HepG2 (cell line): Measurements from ENCODE around the gene JAGN1. TPM values are rescaled to one million over a fixed set of nuclear protein-coding genes. Genes with fewer than 3 reads are reported as not detected.

Source experiments
- ATAC-seq: fragments of 200-7000 bp; cut with Tn5 transposase; 3 replicates; pipeline ENCODE4 v1.9.1; 2020; ENCODE audit warnings: mild to moderate bottlenecking, moderate library complexity
- BruUV-seq: library from RNA; stranded (reverse); fragments of 400-500 nt; replicated peaks from 2 replicates; lab custom pipeline; 2021; lab: Mats Ljungman, UMichigan
- CTCF ChIA-PET: fragments of 300-600 bp; formaldehyde crosslinking; extraction: SDS; loops from one replicate; lab custom pipeline; 2021; ENCODE audit warnings: low total read pairs, inconsistent platforms, low intra/inter-chr PET ratio; lab: Yijun Ruan, JAX
- POLR2A ChIA-PET: fragments of 350-600 bp; sonication (Branson Sonifier 250); formaldehyde crosslinking; loops from one replicate; lab custom pipeline; 2020; ENCODE audit warnings: antibody characterized with exemption, inconsistent platforms; lab: Yijun Ruan, JAX
- DNase-seq: peaks from one replicate; pipeline ENCODE4 v3.0.0-alpha.2; 2015; ENCODE audit warnings: low spot score
- FAIRE-seq: peaks from 3 replicates; lab custom pipeline; 2011; peaks lifted over from hg19 to GRCh38; lab: Jason Lieb, UNC
- H2AFZ ChIP-seq: one replicate; pipeline ENCODE4 v1.6.1; 2011; ENCODE audit warnings: low read length, inconsistent platforms
- H3K27ac ChIP-seq: fragments of 300-600 bp; 3 replicates; pipeline ENCODE4 v1.8.0; 2011; ENCODE audit warnings: mixed run types, mild to moderate bottlenecking, mixed read lengths, low read length, inconsistent platforms; ENCODE audit not compliant: insufficient read depth; ENCODE audit errors: extremely low read length
- H3K27me3 ChIP-seq, 2 experiments: fragments of 200-600 bp in 1 of 2; 2 replicates in 1 of 2; 3 replicates in 1 of 2; pipeline versions ENCODE4 v1.6.0 to v1.8.0; 2011; ENCODE audit warnings: low read length in 2 of 2, mild to moderate bottlenecking in 2 of 2, moderate library complexity in 2 of 2, inconsistent platforms in 1 of 2; ENCODE audit not compliant: insufficient read depth in 2 of 2, control insufficient read depth in 1 of 2
- H3K36me3 ChIP-seq, 2 experiments: fragments of 200-600 bp in 1 of 2; replicated peaks in 1 of 2; 2 replicates in 1 of 2; 3 replicates in 1 of 2; pipeline versions ENCODE4 v1.5.1 to v1.8.0; 2011; ENCODE audit warnings: low read length in 2 of 2, inconsistent platforms in 1 of 2; ENCODE audit not compliant: insufficient read depth in 2 of 2, control insufficient read depth in 1 of 2
- H3K4me1 ChIP-seq: 2 replicates; pipeline ENCODE4 v1.5.1; 2012; ENCODE audit warnings: low read length, inconsistent platforms; ENCODE audit not compliant: insufficient read depth
- H3K4me2 ChIP-seq: 2 replicates; pipeline ENCODE4 v1.6.0; 2011; ENCODE audit warnings: low read depth, low read length, inconsistent platforms
- H3K4me3 ChIP-seq, 3 experiments: fragments of 200-600 bp in 1 of 3; sonication (generic), shearing (Covaris generic) in 1 of 3; replicated peaks in 1 of 3; 2 replicates each; pipeline ENCODE4 v1.5.1; 2011 to 2016; ENCODE audit warnings: low read length in 3 of 3, inconsistent platforms in 2 of 3, low read depth in 2 of 3, mild to moderate bottlenecking in 2 of 3, control low read depth in 1 of 3, mixed read lengths in 1 of 3; ENCODE audit not compliant: insufficient read depth in 1 of 3
- H3K79me2 ChIP-seq: one replicate; pipeline ENCODE4 v1.6.1; 2011; ENCODE audit warnings: low read length, inconsistent platforms; ENCODE audit not compliant: insufficient read depth
- H3K9ac ChIP-seq: 2 replicates; pipeline ENCODE4 v1.6.0; 2011; ENCODE audit warnings: mild to moderate bottlenecking, low read depth, low read length, inconsistent platforms; ENCODE audit not compliant: insufficient read depth
- H3K9me3 ChIP-seq: 2 replicates; pipeline ENCODE4 v1.5.1; 2012; ENCODE audit warnings: mild to moderate bottlenecking, low read length
- H4K20me1 ChIP-seq: 2 replicates; pipeline ENCODE4 v1.6.0; 2011; ENCODE audit warnings: inconsistent platforms, mild to moderate bottlenecking, low read length, moderate library complexity; ENCODE audit not compliant: insufficient read depth
- AHR ChIP-seq: IDR thresholded peaks from 2 replicates; pipeline ENCODE4 v1.6.1; 2018; ENCODE audit warnings: missing genetic modification reagents, missing compliant biosample characterization
- BATF2 ChIP-seq: sonication (generic); formaldehyde crosslinking; IDR thresholded peaks from 2 replicates; pipeline ENCODE4 v1.8.0; 2022; ENCODE audit warnings: mild to moderate bottlenecking, missing genetic modification reagents, moderate library complexity
- EED ChIP-seq: sonication (generic); formaldehyde crosslinking; IDR thresholded peaks from 2 replicates; pipeline ENCODE4 v1.5.0; 2020; ENCODE audit warnings: mild to moderate bottlenecking, missing genetic modification reagents
- FUBP1 ChIP-seq: sonication (generic); formaldehyde crosslinking; IDR thresholded peaks from 2 replicates; pipeline ENCODE4 v1.5.1; 2020; ENCODE audit warnings: missing genetic modification reagents, mild to moderate bottlenecking, borderline replicate concordance
- NKX3-1 ChIP-seq: sonication (generic); formaldehyde crosslinking; IDR thresholded peaks from 2 replicates; pipeline ENCODE4 v1.5.0; 2020; ENCODE audit warnings: missing genetic modification reagents
- PHF21A ChIP-seq: sonication (generic); formaldehyde crosslinking; IDR thresholded peaks from 2 replicates; pipeline ENCODE4 v1.5.0; 2020; ENCODE audit warnings: mild to moderate bottlenecking, missing genetic modification reagents
- POGZ ChIP-seq: sonication (generic); formaldehyde crosslinking; IDR thresholded peaks from 2 replicates; pipeline ENCODE4 v1.4.0; 2020; ENCODE audit warnings: mild to moderate bottlenecking, missing genetic modification reagents
- RAD21 ChIP-seq: fragments of 450-650 bp; formaldehyde crosslinking; IDR thresholded peaks from 2 replicates; pipeline ENCODE4 v1.5.0; 2020; ENCODE audit warnings: mild to moderate bottlenecking
- SNAI1 ChIP-seq: sonication (generic); formaldehyde crosslinking; IDR thresholded peaks from 2 replicates; pipeline ENCODE4 v1.5.0; 2020; ENCODE audit warnings: mild to moderate bottlenecking, missing genetic modification reagents, borderline replicate concordance
- SNRNP70 ChIP-seq: fragments of 200-400 bp; formaldehyde crosslinking; IDR thresholded peaks from 2 replicates; pipeline ENCODE4 v1.6.1; 2017; ENCODE audit warnings: mild to moderate bottlenecking, low read depth, low read length, moderate library complexity
- U2AF1 ChIP-seq: fragments of 200-400 bp; formaldehyde crosslinking; optimal IDR thresholded peaks from 2 replicates; pipeline ENCODE3; 2017; ENCODE audit warnings: mild to moderate bottlenecking, low read depth, low read length
- YY1 ChIP-seq: IDR thresholded peaks from 2 replicates; pipeline ENCODE4 v1.6.1; 2011; ENCODE audit warnings: low read length, low read depth, moderate library complexity, mild to moderate bottlenecking; ENCODE audit not compliant: insufficient read depth, insufficient replicate concordance
- ZBTB38 ChIP-seq: sonication (generic); formaldehyde crosslinking; IDR thresholded peaks from 2 replicates; pipeline ENCODE4 v1.5.1; 2020; ENCODE audit warnings: mild to moderate bottlenecking, missing genetic modification reagents
- ZBTB7A ChIP-seq: sonication (generic); formaldehyde crosslinking; IDR thresholded peaks from 2 replicates; pipeline ENCODE4 v1.8.0; 2022; ENCODE audit warnings: mild to moderate bottlenecking, missing genetic modification reagents
- ZNF124 ChIP-seq: sonication (generic); formaldehyde crosslinking; IDR thresholded peaks from 2 replicates; pipeline ENCODE4 v1.4.0; 2020; ENCODE audit warnings: missing genetic modification reagents
- ZNF160 ChIP-seq: sonication (generic); formaldehyde crosslinking; IDR thresholded peaks from 2 replicates; pipeline ENCODE4 v1.8.0; 2022; ENCODE audit warnings: mild to moderate bottlenecking, inconsistent platforms, missing genetic modification reagents
- ZNF224 ChIP-seq: sonication (generic); formaldehyde crosslinking; IDR thresholded peaks from 2 replicates; pipeline ENCODE4 v1.5.0; 2020; ENCODE audit warnings: mild to moderate bottlenecking, missing genetic modification reagents
- ZNF329 ChIP-seq: sonication (generic); formaldehyde crosslinking; IDR thresholded peaks from 2 replicates; pipeline ENCODE4 v1.9.0; 2021; ENCODE audit warnings: low read depth, mild to moderate bottlenecking, missing genetic modification reagents
- ZNF790 ChIP-seq: sonication (generic); formaldehyde crosslinking; IDR thresholded peaks from 2 replicates; pipeline ENCODE4 v1.8.0; 2022; ENCODE audit warnings: missing genetic modification reagents, mild to moderate bottlenecking, borderline replicate concordance
- ZSCAN5A ChIP-seq: sonication (generic); formaldehyde crosslinking; IDR thresholded peaks from 2 replicates; pipeline ENCODE4 v1.8.0; 2022; ENCODE audit warnings: mild to moderate bottlenecking, missing genetic modification reagents, borderline replicate concordance
- WGBS: methylation state at CpG from one replicate; pipeline ENCODE4 v1.1.6; 2017; ENCODE audit warnings: low lambda C conversion rate; 5-methylcytosine and 5-hydroxymethylcytosine counted together
- in situ Hi-C: cut with HindIII; loops from 2 replicates; pipeline ENCODE4 v1.10.0; 2017; ENCODE audit warnings: low pct_unique_long_range_greater_than_20kb; ENCODE audit not compliant: extremely low pct_ligation_motif_present
- intact Hi-C: fragments of 100-400 bp; cut with micrococcal nuclease; formaldehyde crosslinking; loops from one replicate; pipeline ENCODE4 v1.10.0; 2022; ENCODE audit not compliant: unreplicated experiment
- polyA plus RNA-seq, 8 experiments: library from polyadenylated mRNA; depleted of rRNA in 3 of 8; stranded (reverse) in 7 of 8; unstranded in 1 of 8; fragments of >200 nt; fragmentation: Illumina TruSeq in 4 of 8; extraction: Trizol in 4 of 8; gene quantifications; 2 replicates each; pipeline versions ENCODE4 v1.2.1 to v1.2.3, GENCODE V29; 2011 to 2016; ENCODE audit warnings: low read depth in 4 of 8, missing spikeins in 1 of 8, mixed read lengths in 1 of 8; ENCODE audit not compliant: insufficient read depth in 1 of 8
- total RNA-seq, 5 experiments: library from RNA; depleted of rRNA; stranded (reverse); fragments of >200 nt; fragmentation: Illumina TruSeq; extraction: Trizol; gene quantifications; 2 replicates each; pipeline ENCODE4 v1.2.3, GENCODE V29; 2016; ENCODE audit warnings: low read depth in 1 of 5

JAGN1 gene
- total and polyA plus RNA-seq, 2 of the 13 experiments (the other 11 are each of a cell fraction or from before 2014, with no cell fraction given) = 49.9 to 50.9 TPM

DNA sequence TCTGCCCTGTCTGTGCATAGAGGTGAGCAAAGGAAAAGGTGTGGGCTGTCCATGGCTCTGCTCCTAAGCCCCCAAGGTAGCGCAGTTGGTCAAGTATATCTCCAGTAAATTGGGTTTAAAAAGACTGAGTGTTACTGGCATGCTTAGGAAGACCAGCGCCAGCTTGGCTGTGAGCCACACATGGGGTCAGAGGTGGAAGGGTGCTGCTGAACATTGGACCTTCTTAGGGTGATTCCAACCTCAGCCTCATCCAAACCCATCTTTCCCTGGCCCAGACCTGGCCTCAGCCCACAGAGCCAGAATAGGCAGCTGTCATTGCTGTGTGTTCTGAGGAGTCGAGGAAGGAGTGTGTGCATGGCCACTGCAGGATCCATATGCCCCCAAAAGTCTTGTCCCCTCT lies 17.9 kb downstream of the JAGN1 start:
- intact Hi-C loops (no loop called here), in situ Hi-C loops (no loop called here)
- H3K9ac ChIP-seq = no peak overlapping the region
- ChIA-PET POLR2A (no interaction called here), CTCF (no interaction called here)
- peaks cover 8% of the 10 kb centered on the region for H3K79me2 ChIP-seq
- H3K36me3 ChIP-seq = peaks cover 18 to 38% of the 10 kb centered on the region in 2 experiments
- no peak overlapping the region for H3K4me2 ChIP-seq
- H3K9me3 ChIP-seq = no peaks in the 10 kb centered on the region
- ATAC-seq = no peak
- H3K4me1 ChIP-seq = peaks cover 20% of the 10 kb centered on the region
- H2AFZ ChIP-seq = no peak overlapping the region
- DNase-seq = no peak
- BruUV-seq = no TSS peak
- no peak overlapping the region for H3K27ac ChIP-seq
- no peaks in the 10 kb centered on the region for H3K27me3 ChIP-seq
- H4K20me1 ChIP-seq = no peaks in the 10 kb centered on the region
- H3K4me3 ChIP-seq = no peak overlapping the region
- WGBS = 100% methylated on average over 3 of the region's 3 CpGs
- no peak for TF ChIP-seq BATF2 (CRISPR knock-in tag)
- no peak for TF ChIP-seq RAD21 (CRISPR knock-in tag)
- no peak for TF ChIP-seq PHF21A
- no peak for TF ChIP-seq ZBTB38 (CRISPR knock-in tag)
- TF ChIP-seq ZBTB7A (CRISPR knock-in tag) = no peak
- no peak for TF ChIP-seq SNRNP70
- TF ChIP-seq ZNF160 = no peak
- TF ChIP-seq NKX3-1 (CRISPR knock-in tag) = no peak
- no peak for TF ChIP-seq U2AF1
- no peak for TF ChIP-seq ZNF790 (CRISPR knock-in tag)
- no peak for TF ChIP-seq YY1
- TF ChIP-seq ZNF124 = no peak
- no peak for TF ChIP-seq SNAI1
- TF ChIP-seq AHR = no peak
- no peak for TF ChIP-seq ZSCAN5A
- no peak for TF ChIP-seq POGZ
- no peak for TF ChIP-seq ZNF329 (CRISPR knock-in tag)
- no peak for TF ChIP-seq FUBP1
- no peak for TF ChIP-seq EED (CRISPR knock-in tag)
- TF ChIP-seq ZNF224 = no peak
- no peak for FAIRE-seq
